Measurements from ENCODE around the gene KRT23.
A peak's percentile ranks its signal among the peaks of the same experiment; 100 is the strongest.
"Not testable (repeated sequence)": the region's sequence is repeated elsewhere in the genome, so short reads cannot be mapped to it uniquely, and the experiment has no call there.

Gene KRT23

DNA sequence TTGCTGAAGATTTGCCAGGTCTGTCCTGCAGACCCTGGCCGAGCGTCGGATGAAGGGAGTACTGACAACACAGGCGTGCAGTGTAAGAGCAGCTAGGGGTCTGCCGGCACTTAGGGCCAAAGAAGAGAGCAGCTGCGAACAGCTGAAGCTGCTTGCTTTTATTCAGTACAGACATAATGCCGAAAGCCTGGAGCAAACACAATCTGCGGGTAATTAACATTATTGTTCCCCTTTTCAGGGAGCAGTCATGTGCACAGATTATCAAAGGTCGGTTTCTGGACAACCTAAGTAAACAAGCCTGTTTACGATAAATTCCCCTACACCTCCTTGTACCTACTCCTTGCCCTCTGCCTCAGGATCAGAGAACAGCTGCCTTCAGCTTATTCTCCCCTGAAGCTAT, 12.0 kb upstream of the KRT23 start:
- DNase-seq: no peak

GRCh38 chr17:40947929-40948328, 10.5 kb upstream of the KRT23 start:
- DNase-seq: no peak

- DNase-seq: no peak
Measured at GRCh38 chr17:40945414-40945813, 8.0 kb upstream of the KRT23 start.

DNA sequence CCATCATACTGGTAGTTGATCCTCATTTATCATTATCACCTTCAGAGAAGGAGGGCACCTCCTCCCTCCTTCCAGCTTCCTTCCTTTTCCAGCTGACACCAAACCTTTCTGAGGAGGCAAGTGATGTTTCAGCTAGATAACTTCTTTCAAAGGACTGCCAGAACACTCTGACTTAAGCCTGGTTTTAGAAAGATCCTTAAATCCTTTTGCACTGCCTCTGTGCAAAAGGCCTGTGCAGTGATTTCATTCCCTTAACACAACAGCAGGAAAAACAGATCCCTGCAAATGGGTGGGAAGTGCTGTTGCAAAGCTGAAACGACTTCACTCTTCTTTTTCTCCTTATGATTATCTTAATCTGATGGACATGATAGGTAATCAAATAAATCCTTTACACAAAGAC, 7.1 kb upstream of the KRT23 start:
- DNase-seq: no peak

DNA sequence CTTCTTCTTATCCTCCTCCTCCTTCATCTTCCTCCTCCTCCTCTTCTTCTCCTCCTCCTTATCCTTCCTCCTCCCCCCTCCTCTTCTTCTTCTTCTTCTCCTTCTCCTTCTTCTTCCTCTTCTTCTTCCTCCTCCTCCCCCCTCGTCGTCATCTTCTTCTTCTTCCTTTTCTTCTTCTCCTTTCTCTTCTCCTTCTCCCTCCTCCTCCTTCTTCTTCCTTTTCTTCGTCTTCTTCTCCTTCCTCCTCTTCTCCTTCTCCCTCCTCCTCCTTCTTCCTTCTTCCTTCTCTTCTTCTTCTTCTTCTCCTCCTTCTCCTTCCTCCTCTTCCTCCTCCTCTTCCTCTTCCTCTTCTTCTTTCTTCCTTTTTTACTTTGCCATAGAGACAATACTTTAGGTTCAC, 5.1 kb upstream of the KRT23 start:
- no peak for DNase-seq

- no peak for DNase-seq
Measured at GRCh38 chr17:40940266-40940665, 2.8 kb upstream of the KRT23 start.

DNA sequence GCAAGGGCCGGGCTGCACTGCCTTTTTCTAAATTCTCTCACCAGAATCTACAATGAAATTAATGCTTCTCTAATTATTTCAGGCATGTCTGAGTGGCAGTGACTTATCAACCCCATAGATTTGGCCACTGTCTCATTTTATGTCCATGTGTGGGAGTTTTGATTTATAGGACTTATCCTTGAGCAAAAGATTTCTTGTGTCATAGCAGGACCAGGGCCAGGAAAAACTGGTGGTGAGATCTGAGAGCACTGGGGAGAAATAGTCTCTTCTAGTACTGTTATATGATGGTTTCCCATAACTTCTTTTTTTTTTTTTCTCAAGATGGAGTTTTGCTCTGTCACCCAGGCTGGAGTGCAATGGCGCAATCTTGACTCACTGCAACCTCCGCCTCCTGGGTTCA, 1.5 kb upstream of the KRT23 start:
- DNase-seq: no peak

DNA sequence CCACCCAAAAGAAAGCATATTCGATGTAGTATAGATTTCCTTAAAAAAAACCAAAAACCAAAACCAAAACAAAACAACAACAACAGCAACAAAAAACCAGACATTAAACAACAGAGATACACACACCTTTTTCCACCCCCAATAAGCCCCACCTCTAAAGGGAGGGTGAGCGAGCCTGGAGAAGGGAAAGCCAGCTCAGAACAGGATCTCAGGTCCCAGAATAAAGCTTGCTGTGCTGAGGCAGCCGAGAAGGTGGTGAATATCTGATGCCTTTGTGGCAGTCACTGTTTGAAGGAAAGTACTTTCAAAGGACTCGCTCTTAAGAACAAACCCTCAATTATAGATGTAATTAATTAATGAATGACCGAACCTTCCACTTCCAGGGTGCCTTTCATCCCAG, 470 bp downstream of the KRT23 start:
- DNase-seq: no peak

DNA sequence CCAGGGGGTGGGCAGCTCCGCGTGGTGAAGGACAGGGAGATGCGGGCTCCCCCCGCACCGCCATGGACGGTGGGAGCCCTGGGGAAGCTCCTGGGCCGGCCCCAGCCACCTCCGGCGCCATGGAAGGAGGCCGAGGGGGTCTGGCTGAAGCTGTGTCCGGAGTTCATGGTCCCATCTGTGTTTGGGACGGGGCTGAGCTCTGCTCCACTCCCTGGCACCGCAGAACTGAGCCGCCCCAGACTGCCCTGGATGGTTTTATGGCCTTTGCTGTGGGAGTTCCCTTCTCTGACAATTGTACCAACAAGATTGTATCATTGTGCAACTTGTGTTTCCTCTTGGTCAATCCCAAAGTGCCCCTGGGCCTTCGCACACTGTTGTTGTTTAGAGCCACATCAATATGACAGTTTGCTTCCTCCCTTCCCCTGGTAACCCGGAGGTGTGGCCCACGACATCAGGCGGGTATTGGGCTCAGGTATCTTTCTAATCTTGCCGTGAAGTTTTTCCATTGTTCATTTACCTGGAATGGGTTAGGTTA, 942 bp downstream of the KRT23 start:
- DNase-seq: no peak

DNA sequence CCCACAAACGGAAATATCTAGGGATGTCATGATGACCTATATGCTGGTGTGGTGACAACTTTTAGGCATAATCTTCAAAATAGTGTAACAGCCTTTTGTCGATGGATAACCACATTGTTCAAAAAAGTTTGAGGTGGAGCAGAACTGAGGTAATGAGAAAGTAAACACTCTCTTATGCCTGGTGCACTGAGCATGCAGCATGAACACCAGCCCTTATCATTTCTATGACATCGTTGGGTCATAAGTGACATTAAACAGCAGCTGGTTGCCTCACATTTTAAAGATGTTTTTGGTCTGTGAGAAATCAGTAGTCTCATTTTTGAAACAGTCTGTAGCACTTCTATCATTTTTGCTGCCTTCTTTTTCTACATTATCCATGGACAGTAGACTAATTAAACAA, 1.8 kb downstream of the KRT23 start:
- DNase-seq: no peak

- DNase-seq: no peak
Measured at GRCh38 chr17:40932608-40933007, 4.8 kb downstream of the KRT23 start.

DNA sequence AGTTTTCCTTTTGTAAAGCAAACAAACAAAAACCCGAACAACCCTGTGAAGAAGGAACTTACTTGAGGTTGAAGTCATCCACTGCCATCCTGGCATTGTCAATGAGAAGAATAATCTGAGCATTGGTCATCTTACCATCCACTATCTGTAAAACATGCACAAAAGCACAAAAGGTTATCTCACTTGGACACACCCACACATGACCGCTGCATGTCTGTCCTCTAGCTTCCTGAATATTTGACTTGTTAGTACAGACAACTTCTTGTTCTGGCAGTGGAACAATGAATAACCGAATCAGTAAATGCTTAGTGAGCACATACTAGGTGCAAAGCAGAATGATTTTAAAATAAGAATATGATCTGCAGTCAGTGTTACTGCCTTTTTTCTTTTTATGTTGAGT, 6.1 kb downstream of the KRT23 start:
- no peak for DNase-seq

- no peak for DNase-seq
Measured at GRCh38 chr17:40926341-40926740, 11.1 kb downstream of the KRT23 start.

GRCh38 chr17:40922239-40922638, 15.2 kb downstream of the KRT23 start:
- DNase-seq: no peak

DNA sequence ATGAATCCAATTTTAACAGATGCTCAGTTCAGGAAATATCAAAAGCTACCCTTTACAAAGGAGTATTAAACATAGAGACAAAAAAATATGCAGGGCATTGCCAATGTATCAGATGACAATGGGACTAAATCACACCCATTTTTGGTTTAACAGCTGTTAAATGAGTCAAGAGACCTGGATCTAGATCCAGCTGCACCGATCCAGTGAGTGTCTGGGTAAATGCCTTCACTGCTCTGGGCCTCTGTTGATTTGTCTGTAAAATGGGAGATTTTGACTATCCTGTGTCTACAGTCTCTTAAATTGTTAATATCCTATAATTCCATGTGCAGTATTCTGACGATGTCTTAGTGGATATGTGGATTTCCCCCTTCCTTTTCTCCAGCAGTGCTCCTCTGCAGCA, 16.4 kb downstream of the KRT23 start:
- DNase-seq: no peak

DNA sequence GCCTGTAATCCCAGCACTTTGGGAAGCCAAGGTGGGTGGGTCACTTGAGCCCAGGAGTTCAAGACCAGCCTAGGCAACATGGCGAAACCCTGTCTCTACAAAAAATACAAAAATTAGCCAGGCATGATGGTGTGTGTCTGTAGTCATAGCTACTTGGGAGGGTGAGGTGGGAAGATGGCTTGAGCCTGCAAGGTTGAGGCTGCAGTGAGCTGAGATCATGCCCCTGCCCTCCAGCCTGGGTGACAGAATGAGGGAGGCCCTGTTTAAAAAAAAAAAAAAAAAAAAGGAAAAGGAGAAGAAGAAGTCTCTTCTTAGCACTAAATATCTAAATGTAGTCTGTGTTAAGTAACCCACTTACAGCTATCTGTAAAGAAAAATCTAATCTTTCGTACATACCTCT, 20.3 kb downstream of the KRT23 start:
- DNase-seq: not testable (repeated sequence)

DNA sequence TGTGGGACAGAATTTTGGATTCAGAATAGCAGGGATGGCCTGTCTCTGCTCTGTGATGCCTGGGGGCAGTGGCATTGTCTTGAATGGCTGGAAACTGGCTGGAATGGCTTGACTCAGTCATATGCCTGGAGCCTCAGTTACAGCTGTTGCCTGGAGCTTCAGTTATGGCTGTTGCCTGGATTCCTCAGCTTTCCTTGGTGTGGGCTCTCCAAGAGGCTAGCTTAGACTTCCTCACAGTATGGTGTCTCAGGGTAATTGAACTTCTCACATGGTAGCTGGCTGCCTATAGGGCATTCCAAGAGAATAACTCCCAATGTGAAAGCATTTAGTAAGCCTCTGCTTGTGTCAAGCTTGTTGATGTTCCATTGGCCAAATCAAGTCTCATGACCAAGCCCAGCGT, 21.1 kb downstream of the KRT23 start:
- DNase-seq: no peak

DNA sequence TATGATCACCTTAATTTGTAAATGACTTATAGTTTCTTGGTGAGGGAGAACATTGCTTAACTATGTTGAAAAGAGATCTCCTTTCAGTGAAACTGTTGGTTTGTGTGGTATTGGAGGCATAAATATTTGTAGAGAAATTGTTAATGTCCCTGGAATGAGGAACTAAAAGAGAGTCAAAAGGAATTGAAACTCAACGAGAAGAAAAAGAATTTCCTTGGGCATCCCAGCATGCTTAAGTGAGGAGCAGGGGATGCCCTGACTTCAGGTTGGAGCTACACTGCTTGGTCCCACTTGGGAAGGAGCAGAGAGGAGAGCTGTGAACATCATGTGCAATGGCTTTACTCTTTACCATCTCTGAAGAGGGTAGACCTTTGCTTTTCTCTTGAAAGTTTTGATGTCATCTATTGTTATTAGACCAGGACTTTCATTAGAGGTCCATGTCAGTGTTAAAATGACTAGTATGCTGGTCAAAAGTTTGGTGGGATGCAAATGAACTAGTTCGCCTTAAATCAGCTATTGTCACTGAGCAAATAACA, 21.7 kb downstream of the KRT23 start:
- DNase-seq: no peak

DNA sequence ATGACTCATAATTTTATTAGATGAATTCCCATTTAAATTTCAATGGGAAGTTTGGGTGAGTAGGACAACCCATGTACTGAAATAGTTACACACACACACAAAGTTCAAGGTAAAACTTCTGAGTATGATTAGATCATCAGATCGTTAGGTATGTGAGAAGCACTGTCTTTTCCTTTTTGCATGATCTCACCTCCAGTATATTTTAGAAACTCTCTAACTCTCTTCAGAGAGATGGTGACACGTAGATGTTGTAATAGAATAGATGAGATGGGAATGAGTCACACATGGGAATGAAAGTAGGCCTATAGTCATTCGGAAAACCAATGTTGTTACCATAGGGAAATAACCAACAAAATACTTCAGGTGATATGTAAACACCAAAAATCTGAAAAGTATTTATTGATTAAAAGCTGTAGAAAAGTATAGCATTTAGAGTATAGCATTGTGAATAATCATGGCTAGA, 22.2 kb downstream of the KRT23 start:
- DNase-seq: no peak

- no peak for DNase-seq
Measured at GRCh38 chr17:40914075-40914855, 23.2 kb downstream of the KRT23 start.

GRCh38 chr17:40912486-40913210, 24.8 kb downstream of the KRT23 start:
- no peak for DNase-seq

GRCh38 chr17:40910441-40910841, 27.0 kb downstream of the KRT23 start:
- DNase-seq: no peak

DNA sequence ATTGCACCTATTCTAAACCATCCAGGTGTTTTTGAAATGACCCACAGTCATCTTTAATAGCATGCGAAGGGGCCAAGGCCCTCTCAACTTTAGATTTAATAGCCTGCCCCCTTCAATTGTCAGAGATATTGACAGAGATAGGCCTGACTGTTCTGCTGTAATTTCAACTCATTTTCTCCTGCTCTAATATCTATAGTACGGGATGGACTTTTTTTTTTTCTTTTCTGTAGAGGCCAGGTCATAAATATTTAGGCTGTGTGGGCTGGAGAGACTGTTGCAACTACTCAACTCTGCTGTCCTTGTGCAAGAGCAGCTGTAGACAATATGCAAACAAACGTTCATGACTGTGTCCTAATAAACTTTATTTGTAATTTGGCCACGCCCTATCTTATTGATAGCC, 27.7 kb downstream of the KRT23 start:
- no peak for DNase-seq

DNA sequence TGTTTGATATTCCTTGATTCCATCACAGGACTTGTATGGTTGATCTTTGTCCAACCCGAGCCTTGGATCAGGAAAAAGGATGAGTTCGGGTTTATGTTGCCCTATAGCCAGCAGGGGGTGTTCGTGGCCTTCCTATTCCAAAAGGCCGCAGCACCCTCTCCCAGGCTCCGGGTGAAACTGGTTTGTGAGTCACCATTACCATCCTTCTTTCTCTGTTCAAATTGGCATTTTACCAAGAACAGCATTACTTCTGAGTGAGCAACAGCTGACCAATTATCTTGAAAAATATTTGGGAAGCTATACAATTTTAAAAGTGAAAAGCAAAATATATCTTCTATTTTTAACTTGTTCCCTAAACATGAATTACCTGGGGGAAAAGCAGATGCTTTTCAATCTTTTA, 28.1 kb downstream of the KRT23 start:
- peak; percentile 79 for DNase-seq

Measured in NCI-H1694 (cell line).